Neural cell (in vitro differentiated cells): Measurements from ENCODE around the gene IFITM10. TPM values are rescaled to one million over a fixed set of nuclear protein-coding genes. Genes with fewer than 3 reads are reported as not detected.

Source experiments
- H2AFZ ChIP-seq: fragments of 200-600, 300-800 bp; sonication (generic), shearing (Covaris generic); 2 replicates; pipeline ENCODE4 v1.6.0; 2014; ENCODE audit warnings: low read depth, mild to moderate bottlenecking, antibody characterized with exemption, low read length, moderate library complexity
- H3F3A ChIP-seq: fragments of 200-600 bp; shearing (Covaris generic); 2 replicates; pipeline ENCODE4 v1.6.1; 2016; ENCODE audit warnings: mild to moderate bottlenecking, moderate library complexity, mixed read lengths, antibody characterized with exemption, low read length; ENCODE audit not compliant: insufficient read depth, poor library complexity, severe bottlenecking
- H3K27ac ChIP-seq: fragments of 200-600, 300-800 bp; sonication (generic), shearing (Covaris generic); 2 replicates; pipeline ENCODE4 v1.5.1; 2014; ENCODE audit warnings: mild to moderate bottlenecking, low read length, moderate library complexity
- H3K27me3 ChIP-seq: fragments of 300-800, 200-600 bp; sonication (generic), shearing (Covaris generic); 2 replicates; pipeline ENCODE4 v1.6.0; 2014; ENCODE audit warnings: mild to moderate bottlenecking, low read depth, low read length, moderate library complexity; ENCODE audit not compliant: insufficient read depth
- H3K36me3 ChIP-seq: fragments of 300-800, 200-600 bp; sonication (generic), shearing (Covaris generic); 2 replicates; pipeline ENCODE4 v1.5.1; 2014; ENCODE audit warnings: mild to moderate bottlenecking, antibody characterized with exemption, low read length, moderate library complexity; ENCODE audit not compliant: insufficient read depth
- H3K4me2 ChIP-seq: fragments of 300-800, 200-600 bp; sonication (generic), shearing (Covaris generic); 2 replicates; pipeline ENCODE4 v1.6.0; 2014; ENCODE audit warnings: mild to moderate bottlenecking, low read length
- H3K4me3 ChIP-seq: fragments of 300-800, 200-600 bp; sonication (generic), shearing (Covaris generic); 2 replicates; pipeline ENCODE4 v1.5.1; 2014; ENCODE audit warnings: mild to moderate bottlenecking, low read length, moderate library complexity
- H3K79me2 ChIP-seq: fragments of 200-600 bp; shearing (Covaris generic); replicated peaks from 2 replicates; pipeline ENCODE4 v1.6.0; 2014; ENCODE audit warnings: mild to moderate bottlenecking, low read length, moderate library complexity; ENCODE audit not compliant: insufficient read depth
- H3K9ac ChIP-seq: fragments of 300-800, 200-600 bp; sonication (generic), shearing (Covaris generic); 2 replicates; pipeline ENCODE4 v1.6.1; 2016; ENCODE audit warnings: mild to moderate bottlenecking, low read length, mixed read lengths
- H3K9me2 ChIP-seq: fragments of 200-600 bp; shearing (Covaris generic); 2 replicates; pipeline ENCODE4 v1.6.1; 2016; ENCODE audit warnings: mild to moderate bottlenecking, low read length, mixed read lengths; ENCODE audit not compliant: insufficient read depth
- H3K9me3 ChIP-seq: fragments of 200-600, 300-800 bp; sonication (generic), shearing (Covaris generic); 2 replicates; pipeline ENCODE4 v1.6.1; 2016; ENCODE audit warnings: mild to moderate bottlenecking, mixed run types, low read length, moderate library complexity, mixed read lengths
- H4K20me1 ChIP-seq: fragments of 200-600 bp; shearing (Covaris generic); 2 replicates; pipeline ENCODE4 v1.6.1; 2016; ENCODE audit warnings: mild to moderate bottlenecking, mixed run types; ENCODE audit not compliant: insufficient read depth
- CTCF ChIP-seq: fragments of 450-650 bp; IDR thresholded peaks from 2 replicates; pipeline ENCODE4 v1.5.1; 2014; ENCODE audit warnings: antibody characterized with exemption, mild to moderate bottlenecking, moderate library complexity; ENCODE audit not compliant: poor library complexity, severe bottlenecking
- EP300 ChIP-seq: fragments of 450-650 bp; conservative IDR thresholded peaks from 2 replicates; pipeline ENCODE4 v1.6.1; 2014; ENCODE audit warnings: antibody characterized with exemption, mild to moderate bottlenecking, moderate library complexity; ENCODE audit not compliant: poor library complexity, severe bottlenecking
- EZH2 ChIP-seq: fragments of 200-600, 300-800 bp; shearing (Covaris generic), sonication (generic); IDR thresholded peaks from 2 replicates; pipeline ENCODE4 v1.6.1; 2014; ENCODE audit warnings: antibody characterized with exemption, low read length, borderline replicate concordance, mild to moderate bottlenecking; ENCODE audit not compliant: insufficient read depth, poor library complexity, severe bottlenecking
- MXI1 ChIP-seq: fragments of 450-650 bp; conservative IDR thresholded peaks from 2 replicates; pipeline ENCODE4 v1.6.1; 2014; ENCODE audit warnings: antibody characterized with exemption, mild to moderate bottlenecking; ENCODE audit not compliant: poor library complexity, severe bottlenecking
- POLR2AphosphoS5 ChIP-seq: IDR thresholded peaks from 2 replicates; pipeline ENCODE4 v1.6.1; 2012
- RAD21 ChIP-seq: fragments of 450-650 bp; conservative IDR thresholded peaks from 2 replicates; pipeline ENCODE4 v1.6.1; 2014; ENCODE audit warnings: antibody characterized with exemption, mild to moderate bottlenecking, moderate library complexity
- REST ChIP-seq: IDR thresholded peaks from 2 replicates; pipeline ENCODE4 v1.6.1; 2012; ENCODE audit warnings: borderline replicate concordance
- SMC3 ChIP-seq: fragments of 450-650 bp; conservative IDR thresholded peaks from 2 replicates; pipeline ENCODE4 v1.6.1; 2014; ENCODE audit warnings: antibody characterized with exemption, mild to moderate bottlenecking, moderate library complexity; ENCODE audit not compliant: poor library complexity
- TAF1 ChIP-seq: IDR thresholded peaks from 2 replicates; pipeline ENCODE4 v1.6.1; 2012; ENCODE audit warnings: low read depth
- polyA plus RNA-seq: library from polyadenylated mRNA; depleted of rRNA; stranded (reverse); fragments of >200 nt; gene quantifications from 2 replicates; pipeline ENCODE4 v1.2.3, GENCODE V29; 2014

Gene IFITM10
- polyA plus RNA-seq, 1 donor from 2014 or later = 1.1 TPM

DNA sequence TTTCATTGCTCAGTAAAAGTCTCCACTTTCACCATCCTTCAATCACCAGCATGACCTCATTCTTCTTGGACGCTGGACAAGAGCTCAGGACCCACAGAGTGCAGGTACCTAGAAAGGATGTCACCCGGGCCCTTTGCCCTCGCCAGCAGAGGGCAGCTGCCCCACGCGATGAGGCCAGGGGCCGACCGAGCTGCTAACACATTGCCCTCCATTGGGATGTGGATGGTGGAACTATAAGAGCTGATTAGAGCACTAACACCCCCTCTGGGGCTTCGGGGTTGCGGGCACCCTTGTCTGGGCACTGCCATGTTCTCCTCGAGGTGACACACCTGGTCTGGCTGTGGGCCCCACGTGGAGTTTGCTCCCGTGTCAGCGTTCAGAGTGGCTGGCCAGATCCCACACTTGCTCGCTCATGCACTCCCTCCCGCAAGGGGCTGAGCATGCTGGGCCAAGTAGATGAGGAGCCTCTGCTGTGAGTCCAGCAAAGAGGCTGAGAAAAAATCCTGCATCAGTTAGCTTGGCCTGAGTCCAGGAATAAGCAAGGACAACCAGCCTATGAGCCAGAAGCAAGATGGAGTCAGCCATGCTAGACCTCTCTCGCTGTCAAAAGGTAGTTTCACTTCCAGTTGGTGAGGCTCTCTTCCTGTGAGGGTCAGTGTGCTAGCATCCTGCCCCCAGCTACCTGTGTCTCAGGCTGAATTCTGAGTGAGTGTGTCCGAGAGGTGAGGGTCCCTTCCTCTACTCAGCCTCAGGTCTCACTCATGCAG is 43.6 kb downstream of the IFITM10 start:
- TF ChIP-seq POLR2AphosphoS5 (no peak), MXI1 (no peak), SMC3 (no peak), RAD21 (no peak), EP300 (no peak), REST (no peak), TAF1 (no peak), CTCF (no peak), EZH2 (no peak)
- Histone ChIP-seq H3K9me3 (no peaks in the 10 kb centered on the region), H3K27ac (no peak overlapping the region), H3K9ac (no peak overlapping the region), H3K79me2 (no peaks in the 10 kb centered on the region), H2AFZ (no peak overlapping the region), H3K9me2 (no peaks in the 10 kb centered on the region), H3F3A (no peaks in the 10 kb centered on the region), H3K4me3 (no peak overlapping the region), H3K4me2 (no peak overlapping the region), H3K27me3 (no peaks in the 10 kb centered on the region), H4K20me1 (no peaks in the 10 kb centered on the region), H3K36me3 (no peaks in the 10 kb centered on the region)

DNA sequence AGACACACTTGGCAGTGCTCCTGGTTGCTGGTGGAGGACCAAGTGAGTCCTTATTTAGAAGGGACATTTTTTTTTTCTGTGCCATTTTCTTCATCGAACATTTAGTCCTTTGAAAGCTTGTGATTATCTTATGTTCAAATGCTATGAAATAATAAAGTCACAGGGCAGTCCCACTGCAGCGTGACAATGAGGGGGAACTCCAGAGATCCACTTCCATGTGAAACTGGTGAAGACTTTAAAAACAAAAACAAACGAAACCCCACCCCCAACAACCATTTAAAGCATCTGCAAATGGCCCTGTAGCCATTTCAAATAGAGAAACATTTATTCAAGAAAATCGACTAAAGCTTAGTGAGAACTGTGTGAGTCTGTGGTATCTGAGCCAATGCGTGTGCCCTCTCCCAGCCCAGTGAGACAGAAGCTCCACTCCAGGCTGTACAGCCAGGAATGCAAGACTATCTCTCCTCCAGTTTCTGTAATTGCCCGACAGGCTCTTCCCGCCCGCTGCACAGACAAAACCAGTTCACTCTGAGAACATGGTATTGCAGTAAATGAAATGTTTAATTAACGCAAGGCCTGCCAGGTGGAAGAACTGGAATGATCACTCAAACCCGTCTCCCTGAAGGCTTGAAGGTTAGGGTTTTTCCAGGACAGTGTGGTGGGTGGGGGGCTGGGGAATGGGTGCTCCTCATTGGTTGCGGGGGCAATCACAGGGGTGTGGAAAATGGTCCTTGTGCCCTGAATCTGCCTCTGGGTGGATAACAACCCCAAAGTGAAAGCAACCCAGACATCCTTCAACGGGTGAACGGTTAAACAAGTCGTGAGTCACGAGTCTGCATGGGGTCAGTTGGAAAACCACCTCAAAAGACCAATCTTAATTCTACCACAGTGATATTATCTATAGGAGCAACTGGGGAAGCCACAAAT is 45.0 kb downstream of the IFITM10 start:
- TF ChIP-seq EZH2 = no peak
- TF ChIP-seq POLR2AphosphoS5 = no peak
- TF ChIP-seq REST = no peak
- no peak for TF ChIP-seq RAD21
- no peak for TF ChIP-seq SMC3
- TF ChIP-seq MXI1 = no peak
- no peak for TF ChIP-seq TAF1
- TF ChIP-seq CTCF = no peak
- no peak for TF ChIP-seq EP300
- Histone ChIP-seq H4K20me1 (no peaks in the 10 kb centered on the region), H3F3A (no peaks in the 10 kb centered on the region), H3K27me3 (no peaks in the 10 kb centered on the region), H3K9me2 (no peaks in the 10 kb centered on the region), H3K4me3 (no peak overlapping the region), H3K9ac (no peak overlapping the region), H3K4me2 (no peak overlapping the region), H2AFZ (no peak overlapping the region), H3K27ac (no peak overlapping the region), H3K9me3 (no peaks in the 10 kb centered on the region), H3K79me2 (no peaks in the 10 kb centered on the region), H3K36me3 (no peaks in the 10 kb centered on the region)
